HG03457 (cell line): ENCODE results near the gene GTF3C5.
"Not testable (repeated sequence)": the region's sequence is repeated elsewhere in the genome, so short reads cannot be mapped to it uniquely, and the experiment has no call there.

ENCODE experiments used
- ATAC-seq: cut with Tn5 transposase; IDR thresholded peaks from one replicate; pipeline ENCODE4 v1.9.1; 2021; ENCODE audit warnings: moderate number of reproducible peaks; ENCODE audit not compliant: unreplicated experiment

GTF3C5 gene

GRCh38 chr9:132995879-132996278 lies 34.9 kb upstream of the GTF3C5 start:
- no peak for ATAC-seq

GRCh38 chr9:132996526-132996925 lies 34.3 kb upstream of the GTF3C5 start:
- ATAC-seq: no peak

- no peak for ATAC-seq
Measured at GRCh38 chr9:132997591-132997990, 33.2 kb upstream of the GTF3C5 start.

GRCh38 chr9:132998221-132998620 lies 32.6 kb upstream of the GTF3C5 start:
- not testable (repeated sequence) for ATAC-seq

- no peak for ATAC-seq
Measured at GRCh38 chr9:132998831-132999635, 31.8 kb upstream of the GTF3C5 start.

- ATAC-seq: no peak
Measured at GRCh38 chr9:133002147-133003070, 28.4 kb upstream of the GTF3C5 start.

GRCh38 chr9:133003071-133003461 lies 27.7 kb upstream of the GTF3C5 start:
- ATAC-seq: no peak

GRCh38 chr9:133003671-133004090 lies 27.1 kb upstream of the GTF3C5 start:
- no peak for ATAC-seq

- ATAC-seq: no peak
Measured at GRCh38 chr9:133004091-133004998, 26.5 kb upstream of the GTF3C5 start.

- no peak for ATAC-seq
Measured at GRCh38 chr9:133004999-133005760, 25.6 kb upstream of the GTF3C5 start.

GRCh38 chr9:133005957-133006356 lies 24.8 kb upstream of the GTF3C5 start:
- ATAC-seq: no peak

- ATAC-seq: no peak
Measured at GRCh38 chr9:133006731-133007352, 24.0 kb upstream of the GTF3C5 start.

GRCh38 chr9:133008406-133008805 lies 22.4 kb upstream of the GTF3C5 start:
- no peak for ATAC-seq

- ATAC-seq: no peak
Measured at GRCh38 chr9:133008824-133009223, 22.0 kb upstream of the GTF3C5 start.

- no peak for ATAC-seq
Measured at GRCh38 chr9:133009906-133010582, 20.8 kb upstream of the GTF3C5 start.

GRCh38 chr9:133014696-133015095 lies 16.1 kb upstream of the GTF3C5 start:
- no peak for ATAC-seq

- no peak for ATAC-seq
Measured at GRCh38 chr9:133023117-133023890, 7.5 kb upstream of the GTF3C5 start.

GRCh38 chr9:133026426-133026825 lies 4.4 kb upstream of the GTF3C5 start:
- no peak for ATAC-seq
